Stomach (tissue), 4 donors: ENCODE data around the gene MVB12A.

Experiments used
- POLR2AphosphoS5 ChIP-seq, 3 donors: sonication (generic); formaldehyde crosslinking; IDR thresholded peaks; one replicate each; pipeline ENCODE4 v1.6.1; 2016; ENCODE audit warnings: antibody characterized with exemption in 3 of 3
- TF ChIP-seq, protein P1 (sequence below), 7 experiments: fragments of 450-650 bp in 4 of 7; fragments of 200-600 bp in 3 of 7; sonication (generic) in 3 of 7; IDR thresholded peaks; one replicate each; pipeline ENCODE4 v1.5.1; 2016 to 2019; ENCODE audit warnings: antibody characterized with exemption in 7 of 7, control low read depth in 2 of 7, mild to moderate bottlenecking in 1 of 7

DNA sequence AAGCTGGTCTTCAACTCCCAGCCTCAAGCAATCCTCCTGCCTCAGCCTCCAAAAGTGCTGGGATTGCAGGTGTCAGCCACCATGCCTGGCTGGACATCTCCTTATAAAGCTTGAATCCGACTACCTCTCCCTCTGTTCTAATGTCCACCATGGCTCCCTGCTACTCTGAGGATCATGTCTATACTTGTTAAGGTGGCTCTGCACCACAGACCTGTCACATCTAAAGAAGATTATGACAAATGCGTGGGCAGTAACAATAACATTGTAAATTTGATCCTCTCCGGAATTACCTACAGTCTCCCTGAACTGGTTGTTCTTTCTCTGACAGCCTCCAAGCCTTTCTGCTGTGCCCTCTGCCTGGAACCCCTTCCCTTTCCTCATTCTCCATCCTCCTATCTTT, 39.1 kb downstream of the MVB12A start:
- TF ChIP-seq, protein P1, sequence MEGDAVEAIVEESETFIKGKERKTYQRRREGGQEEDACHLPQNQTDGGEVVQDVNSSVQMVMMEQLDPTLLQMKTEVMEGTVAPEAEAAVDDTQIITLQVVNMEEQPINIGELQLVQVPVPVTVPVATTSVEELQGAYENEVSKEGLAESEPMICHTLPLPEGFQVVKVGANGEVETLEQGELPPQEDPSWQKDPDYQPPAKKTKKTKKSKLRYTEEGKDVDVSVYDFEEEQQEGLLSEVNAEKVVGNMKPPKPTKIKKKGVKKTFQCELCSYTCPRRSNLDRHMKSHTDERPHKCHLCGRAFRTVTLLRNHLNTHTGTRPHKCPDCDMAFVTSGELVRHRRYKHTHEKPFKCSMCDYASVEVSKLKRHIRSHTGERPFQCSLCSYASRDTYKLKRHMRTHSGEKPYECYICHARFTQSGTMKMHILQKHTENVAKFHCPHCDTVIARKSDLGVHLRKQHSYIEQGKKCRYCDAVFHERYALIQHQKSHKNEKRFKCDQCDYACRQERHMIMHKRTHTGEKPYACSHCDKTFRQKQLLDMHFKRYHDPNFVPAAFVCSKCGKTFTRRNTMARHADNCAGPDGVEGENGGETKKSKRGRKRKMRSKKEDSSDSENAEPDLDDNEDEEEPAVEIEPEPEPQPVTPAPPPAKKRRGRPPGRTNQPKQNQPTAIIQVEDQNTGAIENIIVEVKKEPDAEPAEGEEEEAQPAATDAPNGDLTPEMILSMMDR (IDR thresholded peaks at IDR 0.05) = no peak
- no peak for TF ChIP-seq POLR2AphosphoS5 (IDR thresholded peaks at IDR 0.05)
